Measurements from ENCODE around the gene DNASE1L1.
"Not testable (repeated sequence)": the region's sequence is repeated elsewhere in the genome, so short reads cannot be mapped to it uniquely, and the experiment has no call there.

The DNASE1L1 gene

DNA sequence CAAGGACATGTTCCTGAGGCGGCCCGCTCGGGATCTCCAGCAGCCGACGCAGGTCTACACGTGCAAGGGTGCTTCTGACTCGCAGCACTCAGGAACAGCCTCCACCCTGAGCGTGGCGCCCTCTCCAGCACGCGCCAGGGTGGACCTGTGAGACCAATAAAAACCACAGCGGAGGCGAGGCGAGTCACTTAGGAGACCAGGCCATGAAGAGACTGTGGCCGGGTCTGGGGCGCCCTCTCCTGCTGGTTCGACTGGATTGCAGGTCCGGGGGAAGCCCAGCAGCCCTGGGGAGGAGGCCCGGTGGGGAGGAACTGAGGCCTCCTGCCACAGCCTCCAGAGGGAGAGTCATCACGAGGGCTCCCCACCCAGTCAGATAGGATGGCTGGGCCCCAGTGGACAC lies 21.0 kb downstream of the DNASE1L1 start:
- H3K9me3 Mint-ChIP-seq; H3K4me1 Mint-ChIP-seq (ENCODE audit: low read depth); H3K36me3 Mint-ChIP-seq (ENCODE audit: low read depth); H3K27ac Mint-ChIP-seq; H3K27me3 Mint-ChIP-seq (ENCODE audit: low read depth); H3K4me3 Mint-ChIP-seq: not testable (repeated sequence)

DNA sequence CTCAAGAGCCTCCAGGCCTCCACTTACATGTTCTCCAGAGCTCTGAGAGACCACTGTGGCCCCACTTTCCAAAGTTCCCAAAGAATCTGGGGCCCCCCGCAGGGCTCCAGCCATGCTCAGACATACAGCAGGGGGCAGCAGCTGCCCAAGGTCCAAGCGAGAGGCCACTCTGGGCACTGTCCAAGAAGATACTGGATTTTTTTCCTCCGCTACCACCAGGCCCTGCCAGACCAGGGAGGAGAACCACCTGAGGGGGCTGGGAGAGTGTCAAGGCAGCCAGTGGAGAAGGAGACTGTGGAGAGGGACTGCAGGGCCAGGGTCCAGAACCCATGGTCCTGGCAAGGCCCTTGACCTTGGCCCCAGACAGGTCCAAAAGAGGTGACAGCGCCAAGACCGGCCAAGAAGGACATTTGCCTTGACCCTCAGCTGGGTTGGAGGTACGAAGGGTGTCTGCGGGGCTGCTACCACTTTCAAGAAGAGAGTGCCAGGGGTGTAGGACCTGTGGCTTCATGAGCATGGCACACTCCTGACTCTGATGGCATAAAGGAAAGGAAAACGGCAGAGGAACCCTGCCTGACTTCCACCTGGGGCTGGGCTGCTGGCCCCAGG lies 24.7 kb downstream of the DNASE1L1 start:
- Mint-ChIP-seq H3K27me3 (ENCODE audit: low read depth) (no peaks in the 10 kb centered on the region), H3K4me3 (no peak overlapping the region), H3K4me1 (ENCODE audit: low read depth) (peaks cover 11% of the 10 kb centered on the region), H3K36me3 (ENCODE audit: low read depth) (peaks cover 7% of the 10 kb centered on the region), H3K27ac (no peak overlapping the region), H3K9me3 (no peaks in the 10 kb centered on the region)

- Mint-ChIP-seq H3K36me3 (ENCODE audit: low read depth) (peaks cover 7% of the 10 kb centered on the region), H3K9me3 (no peaks in the 10 kb centered on the region), H3K4me3 (no peak overlapping the region), H3K27ac (no peak overlapping the region), H3K27me3 (ENCODE audit: low read depth) (no peaks in the 10 kb centered on the region), H3K4me1 (ENCODE audit: low read depth) (peaks cover 11% of the 10 kb centered on the region)
Measured at GRCh38 chrX:154383359-154384283, 25.4 kb downstream of the DNASE1L1 start.

DNA sequence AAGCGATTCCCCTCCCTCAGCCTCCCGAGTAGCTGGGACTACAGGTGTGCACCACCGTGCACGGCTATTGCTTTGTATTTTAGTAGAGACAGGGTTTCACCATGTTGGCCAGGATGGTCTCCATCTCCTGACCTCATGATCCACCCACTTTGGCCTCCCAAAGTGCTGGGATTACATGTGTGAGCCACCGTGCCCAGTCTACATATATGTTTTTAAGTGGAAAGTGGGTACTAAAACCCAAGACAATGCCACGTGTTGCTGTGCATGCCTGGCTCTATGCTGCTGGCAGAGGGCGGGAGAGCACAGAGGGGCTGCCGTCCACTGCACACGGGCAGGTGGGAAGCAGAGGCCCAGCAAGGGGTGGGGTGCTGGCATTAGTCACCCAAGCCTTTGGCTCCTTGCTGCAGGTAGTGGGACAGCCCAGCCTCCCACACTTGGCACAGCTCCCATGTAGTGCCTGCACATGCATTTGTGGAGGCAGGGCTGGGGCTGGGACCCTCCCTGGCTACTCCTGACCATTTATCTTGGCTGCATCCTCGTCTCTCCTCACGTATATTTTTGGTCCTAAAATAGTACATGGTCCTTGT lies 26.5 kb downstream of the DNASE1L1 start:
- H3K27ac Mint-ChIP-seq: no peak overlapping the region
- no peak overlapping the region for H3K4me3 Mint-ChIP-seq
- peaks cover 7% of the 10 kb centered on the region for H3K36me3 Mint-ChIP-seq (ENCODE audit: low read depth)
- peaks cover 11% of the 10 kb centered on the region for H3K4me1 Mint-ChIP-seq (ENCODE audit: low read depth)
- no peaks in the 10 kb centered on the region for H3K9me3 Mint-ChIP-seq
- no peaks in the 10 kb centered on the region for H3K27me3 Mint-ChIP-seq (ENCODE audit: low read depth)

DNA sequence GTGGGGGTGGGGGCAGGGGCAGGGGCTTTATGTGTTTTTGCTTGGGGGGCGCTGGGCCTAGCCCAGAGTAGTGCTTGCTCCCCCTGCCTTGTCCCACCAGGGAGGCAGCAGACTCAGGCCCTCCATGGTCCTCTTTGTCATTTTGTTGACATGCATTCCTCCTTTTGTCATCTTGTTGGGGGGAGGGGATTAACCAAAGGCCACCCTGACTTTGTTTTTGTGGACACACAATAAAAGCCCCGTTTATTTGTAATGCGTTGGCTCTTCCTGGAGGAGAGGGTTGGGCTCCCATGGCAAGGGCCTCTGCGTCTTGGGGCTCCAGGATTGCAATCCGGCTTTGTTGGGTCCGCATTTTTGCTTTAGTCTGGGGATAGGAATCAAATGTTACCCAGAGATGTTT lies 27.8 kb downstream of the DNASE1L1 start:
- no peaks in the 10 kb centered on the region for H3K9me3 Mint-ChIP-seq
- H3K27ac Mint-ChIP-seq: no peak overlapping the region
- peaks cover 14% of the 10 kb centered on the region for H3K4me1 Mint-ChIP-seq (ENCODE audit: low read depth)
- no peaks in the 10 kb centered on the region for H3K27me3 Mint-ChIP-seq (ENCODE audit: low read depth)
- no peak overlapping the region for H3K4me3 Mint-ChIP-seq
- peaks cover 7% of the 10 kb centered on the region for H3K36me3 Mint-ChIP-seq (ENCODE audit: low read depth)

- H3K4me1 Mint-ChIP-seq (ENCODE audit: low read depth): peaks cover 14% of the 10 kb centered on the region
- no peaks in the 10 kb centered on the region for H3K9me3 Mint-ChIP-seq
- H3K27ac Mint-ChIP-seq: peak overlapping the region; percentile 34
- peak overlapping the region; percentile 82 for H3K4me3 Mint-ChIP-seq
- H3K27me3 Mint-ChIP-seq (ENCODE audit: low read depth): no peaks in the 10 kb centered on the region
- peaks cover 7% of the 10 kb centered on the region for H3K36me3 Mint-ChIP-seq (ENCODE audit: low read depth)
Measured at GRCh38 chrX:154380787-154381186, 28.3 kb downstream of the DNASE1L1 start.

DNA sequence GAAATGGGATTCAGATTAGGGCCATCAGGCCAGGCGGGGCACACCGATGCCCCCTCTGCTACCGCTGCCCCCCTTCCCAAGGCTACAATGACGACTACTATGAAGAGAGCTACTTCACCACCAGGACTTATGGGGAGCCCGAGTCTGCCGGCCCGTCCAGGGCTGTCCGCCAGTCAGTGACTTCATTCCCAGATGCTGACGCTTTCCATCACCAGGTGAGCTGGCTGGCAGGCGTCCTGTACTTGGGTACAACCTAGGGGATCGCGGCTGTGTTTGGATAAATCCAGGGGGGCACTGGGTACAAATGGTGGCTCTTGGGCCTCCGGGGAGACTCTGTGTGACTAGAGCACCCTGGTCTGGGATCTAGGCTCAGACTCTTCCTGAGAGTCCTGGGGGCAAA lies 28.9 kb downstream of the DNASE1L1 start:
- H3K36me3 Mint-ChIP-seq (ENCODE audit: low read depth): peaks cover 7% of the 10 kb centered on the region
- H3K4me1 Mint-ChIP-seq (ENCODE audit: low read depth): peaks cover 16% of the 10 kb centered on the region
- H3K27ac Mint-ChIP-seq: peak overlapping the region; percentile 80
- no peaks in the 10 kb centered on the region for H3K27me3 Mint-ChIP-seq (ENCODE audit: low read depth)
- H3K4me3 Mint-ChIP-seq: peak overlapping the region; percentile 82
- no peaks in the 10 kb centered on the region for H3K9me3 Mint-ChIP-seq

GRCh38 chrX:154379569-154379951 lies 29.5 kb downstream of the DNASE1L1 start:
- no peaks in the 10 kb centered on the region for H3K9me3 Mint-ChIP-seq
- peak overlapping the region; percentile 82 for H3K4me3 Mint-ChIP-seq
- peaks cover 17% of the 10 kb centered on the region for H3K4me1 Mint-ChIP-seq (ENCODE audit: low read depth)
- H3K27me3 Mint-ChIP-seq (ENCODE audit: low read depth): no peaks in the 10 kb centered on the region
- H3K36me3 Mint-ChIP-seq (ENCODE audit: low read depth): peaks cover 7% of the 10 kb centered on the region
- peak overlapping the region; percentile 80 for H3K27ac Mint-ChIP-seq

DNA sequence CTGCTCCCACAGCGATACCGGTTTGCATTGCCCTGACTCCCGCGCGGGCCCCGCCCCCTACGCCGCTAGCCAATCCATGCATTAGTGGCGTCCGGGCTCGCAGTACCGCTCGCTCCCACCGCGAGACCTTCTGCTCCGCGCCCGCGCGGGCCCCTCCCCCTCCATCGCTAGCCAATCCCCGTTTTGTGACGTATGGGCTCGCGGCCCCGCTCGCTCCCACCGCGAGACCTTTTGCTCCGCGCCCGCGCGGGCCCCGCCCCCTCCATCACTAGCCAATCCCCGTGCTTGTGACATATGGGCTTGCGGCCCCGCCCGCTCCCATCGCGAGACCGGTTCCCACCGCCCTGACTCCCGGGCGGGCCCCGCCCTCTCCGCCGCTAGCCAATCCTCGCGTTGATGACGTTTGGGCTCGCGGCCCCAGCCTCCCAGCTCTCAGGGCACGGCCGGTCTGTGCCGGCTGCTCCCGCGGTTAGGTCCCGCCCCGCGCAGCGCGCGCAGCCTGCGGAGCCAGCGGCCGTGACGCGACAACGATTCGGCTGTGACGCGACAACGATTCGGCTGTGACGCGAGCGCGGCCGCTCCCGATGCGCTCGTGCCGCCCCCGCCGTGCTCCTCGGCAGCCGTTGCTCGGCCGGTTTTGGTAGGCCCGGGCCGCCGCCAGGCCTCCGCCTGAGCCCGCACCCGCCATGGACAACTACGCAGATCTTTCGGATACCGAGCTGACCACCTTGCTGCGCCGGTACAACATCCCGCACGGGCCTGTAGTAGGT lies 30.1 kb downstream of the DNASE1L1 start, which contains the start of gene EMD:
EMD (plus strand) TSS at position 497 of the 770 bp plus-strand sequence; CDS start at position 687, 190 bp downstream.
- H3K9me3 Mint-ChIP-seq: no peaks in the 10 kb centered on the region
- H3K27ac Mint-ChIP-seq: peak within 1 kb of the TSS; percentile 80
- H3K36me3 Mint-ChIP-seq (ENCODE audit: low read depth): peaks cover 7% of the 10 kb centered on the region
- H3K27me3 Mint-ChIP-seq (ENCODE audit: low read depth): no peaks in the 10 kb centered on the region
- H3K4me3 Mint-ChIP-seq: peak within 1 kb of the TSS; percentile 82
- peaks cover 17% of the 10 kb centered on the region for H3K4me1 Mint-ChIP-seq (ENCODE audit: low read depth)

DNA sequence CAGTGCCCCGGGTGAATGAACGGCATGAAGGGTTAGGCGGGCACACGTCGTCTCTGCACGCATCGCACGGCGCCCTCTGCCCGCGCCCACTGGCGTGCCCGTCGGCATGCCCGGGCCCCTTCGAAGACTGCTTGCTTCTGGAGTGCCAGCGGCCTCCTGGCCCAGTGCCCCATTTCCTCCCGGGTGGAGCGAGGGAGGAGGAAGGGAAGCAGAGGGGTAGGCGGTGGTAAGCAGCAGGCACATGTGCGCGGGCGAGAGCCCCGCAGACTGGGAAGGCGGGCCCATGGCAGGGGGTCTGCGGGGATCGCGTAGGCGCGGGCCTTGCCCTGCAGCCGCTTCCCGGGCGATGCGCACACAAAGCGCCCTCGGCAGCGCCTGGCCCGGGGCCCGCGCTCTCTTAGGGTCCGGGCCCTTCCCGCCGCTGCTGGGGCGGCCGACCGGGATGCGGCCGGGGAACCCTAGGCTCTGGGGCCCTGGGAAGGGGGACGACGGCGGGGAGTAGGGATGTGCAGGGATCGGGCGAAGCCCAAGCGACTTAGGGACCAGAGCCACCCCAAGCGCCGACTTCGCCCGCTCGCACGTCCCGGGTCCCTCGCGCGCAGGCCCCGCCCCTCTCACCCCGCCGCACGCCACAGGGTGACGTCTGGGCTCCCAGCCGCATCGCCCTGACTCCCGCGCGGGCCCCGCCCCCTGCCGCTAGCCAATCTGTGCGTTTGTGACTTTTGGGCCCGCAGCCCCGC lies 30.8 kb downstream of the DNASE1L1 start:
- Mint-ChIP-seq H3K36me3 (ENCODE audit: low read depth) (peaks cover 7% of the 10 kb centered on the region), H3K27ac (peak overlapping the region; percentile 78), H3K4me3 (peak overlapping the region; percentile 60), H3K27me3 (ENCODE audit: low read depth) (no peaks in the 10 kb centered on the region), H3K9me3 (no peaks in the 10 kb centered on the region), H3K4me1 (ENCODE audit: low read depth) (peaks cover 20% of the 10 kb centered on the region)

- no peaks in the 10 kb centered on the region for H3K27me3 Mint-ChIP-seq (ENCODE audit: low read depth)
Measured at GRCh38 chrX:154376774-154377173, 32.3 kb downstream of the DNASE1L1 start.

GRCh38 chrX:154375156-154375504 lies 33.9 kb downstream of the DNASE1L1 start:
- Mint-ChIP-seq H3K4me3 (peak overlapping the region; percentile 17), H3K27ac (no peak overlapping the region), H3K27me3 (ENCODE audit: low read depth) (no peaks in the 10 kb centered on the region), H3K36me3 (ENCODE audit: low read depth) (peaks cover 5% of the 10 kb centered on the region), H3K9me3 (no peaks in the 10 kb centered on the region), H3K4me1 (ENCODE audit: low read depth) (peaks cover 20% of the 10 kb centered on the region)

More at GRCh38 chrX:154376774-154377173, 32.3 kb downstream of the DNASE1L1 start:
- H3K9me3 Mint-ChIP-seq: no peaks in the 10 kb centered on the region
- no peak overlapping the region for H3K4me3 Mint-ChIP-seq
- no peak overlapping the region for H3K27ac Mint-ChIP-seq
- peaks cover 27% of the 10 kb centered on the region for H3K4me1 Mint-ChIP-seq (ENCODE audit: low read depth)
- H3K36me3 Mint-ChIP-seq (ENCODE audit: low read depth): peaks cover 7% of the 10 kb centered on the region

- Mint-ChIP-seq H3K4me3 (peak within 1 kb of the TSS; percentile 74), H3K4me1 (ENCODE audit: low read depth) (peaks cover 16% of the 10 kb centered on the region), H3K27me3 (ENCODE audit: low read depth) (no peaks in the 10 kb centered on the region), H3K9me3 (no peaks in the 10 kb centered on the region), H3K27ac (peak within 1 kb of the TSS; percentile 31), H3K36me3 (ENCODE audit: low read depth) (peaks cover 7% of the 10 kb centered on the region)
Measured at GRCh38 chrX:154374313-154375155, 34.5 kb downstream of the DNASE1L1 start, which contains the start of gene FLNA. Gene FLNA, minus strand, starts transcription at chrX:154374634. Its CDS starts 3,389 bp downstream, at chrX:154371245.

Measured in T-helper 1 cell treated with Interleukin-12 subunit alpha and Interleukin-12 subunit beta and Interleukin-4 antibody, amounts not matched to agents 30 μg/mL and 1 μg/mL, for 36 hours (primary cell).